GM21723 (cell line): ENCODE measurements around the gene TMEM231.
"Not testable (repeated sequence)": the region's sequence is repeated elsewhere in the genome, so short reads cannot be mapped to it uniquely, and the experiment has no call there.

ENCODE experiments used
- ATAC-seq: cut with Tn5 transposase; IDR thresholded peaks from one replicate; pipeline ENCODE4 v1.9.1; 2021; ENCODE audit warnings: mild to moderate bottlenecking, moderate library complexity; ENCODE audit not compliant: unreplicated experiment

The TMEM231 gene, protein sequence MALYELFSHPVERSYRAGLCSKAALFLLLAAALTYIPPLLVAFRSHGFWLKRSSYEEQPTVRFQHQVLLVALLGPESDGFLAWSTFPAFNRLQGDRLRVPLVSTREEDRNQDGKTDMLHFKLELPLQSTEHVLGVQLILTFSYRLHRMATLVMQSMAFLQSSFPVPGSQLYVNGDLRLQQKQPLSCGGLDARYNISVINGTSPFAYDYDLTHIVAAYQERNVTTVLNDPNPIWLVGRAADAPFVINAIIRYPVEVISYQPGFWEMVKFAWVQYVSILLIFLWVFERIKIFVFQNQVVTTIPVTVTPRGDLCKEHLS

DNA sequence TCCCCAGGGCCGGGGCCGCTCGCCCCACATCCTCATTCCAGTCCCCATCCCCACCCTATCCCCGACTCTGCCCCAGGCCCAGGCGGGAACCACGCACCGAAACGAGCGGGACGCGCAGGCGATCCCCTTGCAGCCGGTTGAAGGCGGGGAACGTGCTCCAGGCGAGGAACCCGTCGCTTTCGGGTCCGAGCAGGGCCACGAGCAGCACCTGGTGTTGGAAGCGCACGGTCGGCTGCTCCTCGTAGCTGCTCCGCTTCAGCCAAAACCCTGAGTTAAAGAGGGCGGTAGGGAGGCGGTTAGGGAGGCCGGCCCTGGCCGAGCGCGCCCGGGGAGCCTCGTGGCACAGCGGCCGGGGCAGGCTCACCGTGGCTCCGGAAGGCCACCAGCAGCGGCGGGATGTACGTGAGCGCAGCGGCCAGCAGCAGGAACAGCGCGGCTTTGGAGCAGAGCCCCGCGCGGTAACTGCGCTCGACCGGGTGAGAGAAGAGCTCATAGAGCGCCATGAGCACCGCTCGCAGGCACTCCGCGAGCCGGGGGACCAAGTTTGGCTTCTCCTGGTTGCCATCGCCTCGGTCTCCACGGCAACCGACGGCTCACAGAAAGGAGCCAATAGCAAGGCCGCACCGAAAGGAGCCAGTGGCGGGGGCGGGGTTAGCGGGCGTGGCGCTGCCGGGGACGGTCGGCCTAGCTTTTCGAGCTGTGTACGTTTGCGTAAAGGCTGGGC is at the start of gene TMEM231:
Gene TMEM231, minus strand, starts transcription at position 546 of the 724 bp plus-strand sequence. Its CDS starts 43 bp downstream, at position 503.
- ATAC-seq, result peak; percentile 97

DNA sequence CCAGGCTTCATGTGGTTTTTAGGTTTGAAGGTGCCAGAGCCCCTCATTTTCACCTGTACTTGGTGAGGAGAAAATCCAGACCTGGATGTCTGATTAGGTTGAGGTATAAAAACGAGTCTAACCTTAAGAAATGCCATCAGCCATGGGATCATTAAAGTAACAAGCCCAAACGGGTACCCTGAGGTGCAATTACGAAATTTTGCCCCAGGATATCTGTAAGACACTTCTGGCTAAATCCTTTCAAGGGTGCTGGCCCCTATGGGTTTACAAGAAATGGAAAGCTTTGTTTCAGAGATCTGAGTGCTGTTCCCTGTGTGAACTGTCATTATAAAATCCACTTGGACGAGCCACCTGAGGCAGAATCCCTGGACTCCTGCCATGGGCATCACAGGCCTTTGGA is 47.2 kb upstream of the TMEM231 start:
- no peak for ATAC-seq

DNA sequence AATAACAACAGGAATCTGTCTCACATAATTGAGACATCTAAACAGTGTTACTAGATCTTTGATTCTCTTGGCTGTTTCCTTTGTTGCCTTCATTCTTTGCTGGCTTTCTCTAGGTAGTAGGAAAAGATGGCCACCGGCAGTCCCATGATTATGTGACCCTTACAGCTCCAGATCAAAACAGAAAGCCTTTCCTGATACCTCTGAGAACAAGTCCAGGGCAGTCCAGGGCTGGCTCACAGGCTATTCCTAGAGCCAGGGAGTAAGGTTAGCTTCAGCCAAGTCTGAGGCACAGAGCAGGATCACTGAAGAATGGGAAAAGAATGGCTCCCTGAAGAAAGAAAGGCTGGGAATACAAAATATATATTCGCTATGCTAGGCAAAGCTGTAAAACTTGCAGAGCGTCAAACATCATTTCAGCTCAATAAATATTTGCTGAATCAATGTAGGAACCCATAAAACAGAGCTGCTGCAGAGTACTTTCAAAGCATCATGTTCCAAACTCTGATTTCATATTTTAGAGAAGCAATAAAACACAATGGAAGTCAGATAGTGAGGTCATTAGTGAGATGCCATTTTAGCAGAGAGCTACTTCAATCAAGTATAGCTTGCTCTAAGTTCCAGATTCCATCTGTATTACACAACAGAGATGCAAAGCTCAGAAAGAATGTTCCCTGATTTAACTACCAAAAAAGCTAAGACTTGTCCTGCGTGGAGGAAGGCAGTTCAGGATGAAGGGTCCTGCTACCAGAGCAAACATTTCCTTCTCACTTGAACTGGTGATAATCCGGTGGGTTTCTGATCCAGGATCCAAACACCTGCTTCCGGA is 43.6 kb upstream of the TMEM231 start:
- no peak for ATAC-seq

DNA sequence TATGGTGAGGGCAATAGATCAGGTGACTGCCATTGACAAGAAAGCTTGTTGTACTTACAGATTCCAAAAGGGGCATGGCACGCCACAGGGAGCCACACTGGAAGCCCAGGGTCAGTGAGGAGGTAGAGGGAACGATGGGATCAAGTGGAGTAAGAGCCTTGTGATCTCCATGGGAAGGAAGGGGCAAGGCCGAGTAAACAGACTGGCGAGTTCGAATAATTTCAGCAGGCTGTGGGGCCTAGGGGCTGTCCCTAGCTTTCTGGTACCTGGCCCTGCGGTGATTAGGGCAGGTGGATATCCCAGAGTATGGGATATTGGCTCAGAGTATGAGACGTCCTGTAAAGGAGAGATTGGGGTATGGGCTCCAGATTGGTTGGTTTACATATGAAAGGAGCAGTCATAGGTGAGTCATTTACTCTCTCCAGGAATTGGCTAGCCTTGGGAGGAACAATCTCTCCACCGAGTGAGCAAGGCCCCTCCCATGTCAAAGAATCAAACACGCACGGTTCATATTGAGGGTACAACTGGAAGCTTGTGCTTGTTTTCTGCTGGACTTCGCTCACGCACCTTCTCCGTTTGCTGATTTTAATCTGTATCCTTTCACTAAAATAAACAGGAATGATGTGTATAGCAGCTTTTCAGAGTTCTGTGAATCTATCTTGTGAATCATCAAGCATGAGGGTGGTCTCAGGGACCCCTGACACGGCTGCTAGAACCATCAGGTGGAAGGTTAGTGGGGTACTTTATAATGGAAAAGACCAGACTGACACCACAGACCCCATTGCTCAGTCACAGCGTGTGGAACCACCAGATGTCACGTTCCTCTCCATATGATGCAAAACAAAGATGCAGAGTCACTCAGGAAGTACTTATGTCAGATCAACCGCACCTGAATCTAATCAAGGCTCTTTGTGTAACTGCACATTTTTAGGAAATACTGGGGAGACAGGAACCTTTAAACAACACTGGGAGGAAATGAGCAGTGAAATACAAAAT is 38.1 kb upstream of the TMEM231 start:
- no peak for ATAC-seq

DNA sequence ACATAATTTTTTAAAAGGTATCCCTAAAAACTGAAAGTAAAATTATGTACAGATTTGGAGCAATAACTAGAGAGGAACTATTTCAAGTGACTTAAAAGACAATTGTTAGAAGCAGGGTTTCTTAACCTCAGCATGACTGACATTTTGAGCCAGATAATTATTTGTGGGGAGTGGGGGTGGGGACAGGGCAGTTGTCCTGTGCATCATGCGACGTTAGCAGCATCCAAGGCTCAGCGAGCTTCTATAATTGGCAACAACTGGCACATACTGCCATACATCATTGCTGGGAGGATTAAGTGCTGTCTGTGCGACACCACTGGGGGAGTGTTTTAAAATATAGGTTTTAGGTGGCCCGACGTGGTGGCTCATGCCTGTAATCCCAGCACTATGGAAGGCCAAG is 37.3 kb upstream of the TMEM231 start:
- ATAC-seq, result no peak

DNA sequence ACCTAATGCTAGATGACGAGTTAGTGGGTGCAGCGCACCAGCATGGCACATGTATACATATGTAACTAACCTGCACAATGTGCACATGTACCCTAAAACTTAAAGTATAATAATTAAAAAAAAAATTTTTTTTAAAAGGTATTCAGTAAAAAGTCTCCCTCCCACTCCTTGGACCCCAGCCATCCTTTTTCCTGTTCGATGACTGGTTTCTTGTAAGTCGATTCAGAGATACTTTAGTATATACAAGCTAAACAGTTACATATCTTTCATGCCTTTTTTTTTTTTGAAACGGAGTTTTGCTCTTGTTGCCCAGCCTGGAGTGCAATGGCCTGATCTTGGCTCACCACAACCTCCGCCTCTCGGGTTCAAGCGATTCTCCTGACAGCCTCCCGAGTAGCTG is 35.9 kb upstream of the TMEM231 start:
- ATAC-seq, result not testable (repeated sequence)

DNA sequence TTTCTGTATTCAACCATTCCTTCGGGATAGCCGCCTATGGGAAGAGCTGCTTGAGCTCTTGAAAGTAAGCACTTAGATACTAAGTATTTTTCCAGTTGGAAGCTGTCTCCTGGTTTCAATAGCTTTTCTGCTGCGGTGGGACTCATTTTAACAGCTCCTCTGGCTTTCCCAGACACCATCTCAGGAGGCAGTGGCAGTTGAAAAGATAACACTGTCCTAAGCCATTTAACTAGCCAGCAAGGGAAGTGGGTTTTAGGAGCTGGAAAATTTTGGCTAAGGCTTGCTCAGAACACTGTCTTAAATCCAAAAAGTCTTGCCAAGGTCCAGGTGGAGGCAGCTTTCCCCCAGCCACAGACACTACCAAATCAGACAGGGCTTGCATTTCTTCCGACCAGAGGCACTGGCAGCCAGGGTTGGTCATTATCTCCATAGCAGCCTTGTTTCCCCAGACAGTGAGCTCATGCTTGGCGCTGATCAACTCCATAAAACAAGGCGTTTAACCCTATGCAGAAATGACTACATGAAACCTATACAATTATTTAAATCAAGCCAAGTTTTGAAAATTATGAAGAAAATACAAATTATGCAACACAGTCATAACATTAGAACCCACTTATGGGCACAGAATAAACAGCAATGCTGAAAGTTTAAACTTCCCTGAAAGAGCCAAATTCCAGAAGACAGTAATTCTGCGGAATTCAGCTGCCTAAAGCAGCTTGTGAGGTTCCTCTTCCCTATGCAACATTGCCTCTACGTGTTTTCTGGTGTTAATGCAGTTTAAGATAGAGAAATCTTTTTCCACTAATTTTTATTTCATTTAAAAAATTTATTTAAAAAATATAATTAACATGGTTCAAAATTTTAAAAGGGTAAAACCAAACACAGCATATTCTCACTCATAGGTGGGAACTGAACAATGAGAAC is 35.1 kb upstream of the TMEM231 start:
- no peak for ATAC-seq

DNA sequence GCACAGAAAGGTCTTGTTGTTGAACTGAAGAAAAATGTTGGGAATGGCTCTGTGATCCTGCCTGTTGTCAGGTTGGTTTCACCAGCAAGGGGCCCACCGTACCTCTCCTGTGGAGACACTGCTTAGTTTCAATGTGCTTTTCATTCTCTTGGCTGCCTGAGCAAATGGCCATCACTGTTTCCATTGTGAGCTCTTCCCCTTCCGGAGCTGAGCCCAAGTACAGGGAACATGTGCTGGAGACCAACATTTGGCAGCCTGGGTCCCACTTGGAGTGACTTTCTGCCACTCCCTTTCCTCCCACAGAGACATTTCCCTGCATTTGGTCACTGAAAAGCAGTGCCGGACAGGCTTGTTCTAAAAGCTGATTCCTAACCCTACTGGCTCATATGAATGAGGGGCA is 33.3 kb upstream of the TMEM231 start:
- ATAC-seq, result no peak

DNA sequence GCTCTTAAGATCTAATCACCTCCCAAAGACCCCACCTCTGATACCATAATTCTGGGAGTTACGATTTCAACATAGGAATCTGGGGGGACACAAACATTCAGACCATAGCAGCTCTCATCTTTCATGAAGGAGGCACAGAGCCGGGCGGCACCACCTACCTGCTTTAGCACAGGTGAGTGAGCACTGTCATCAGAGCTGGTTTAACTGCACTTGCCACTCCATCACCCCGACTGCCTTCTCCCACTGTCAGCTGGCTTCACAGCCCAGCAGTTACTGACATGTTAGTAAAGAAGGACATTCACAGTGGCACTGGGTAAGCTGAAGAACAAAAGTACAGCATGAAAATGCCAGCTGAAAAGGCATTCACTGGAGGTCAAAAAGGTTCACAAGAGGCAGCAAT is 32.7 kb upstream of the TMEM231 start:
- ATAC-seq, result no peak

DNA sequence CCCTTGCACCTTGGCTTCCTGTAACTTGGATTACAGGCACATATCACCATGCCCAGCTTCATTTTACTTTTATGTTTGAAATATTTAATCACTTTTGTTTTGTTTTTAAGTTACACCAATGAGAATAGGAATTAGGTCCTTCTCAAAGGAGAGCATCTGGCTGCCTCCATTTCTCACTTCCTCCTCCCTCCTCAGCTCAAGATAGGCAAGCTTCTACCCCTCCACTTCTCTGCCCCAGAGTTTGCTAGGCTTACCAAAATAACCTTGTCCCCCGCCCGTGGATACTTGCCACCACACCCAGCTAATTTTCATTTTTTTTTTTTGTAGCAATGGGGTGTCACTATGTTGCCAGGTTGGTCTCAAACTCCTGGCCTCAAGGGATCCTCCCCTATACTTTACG is 28.1 kb upstream of the TMEM231 start:
- peak; percentile 74 for ATAC-seq

DNA sequence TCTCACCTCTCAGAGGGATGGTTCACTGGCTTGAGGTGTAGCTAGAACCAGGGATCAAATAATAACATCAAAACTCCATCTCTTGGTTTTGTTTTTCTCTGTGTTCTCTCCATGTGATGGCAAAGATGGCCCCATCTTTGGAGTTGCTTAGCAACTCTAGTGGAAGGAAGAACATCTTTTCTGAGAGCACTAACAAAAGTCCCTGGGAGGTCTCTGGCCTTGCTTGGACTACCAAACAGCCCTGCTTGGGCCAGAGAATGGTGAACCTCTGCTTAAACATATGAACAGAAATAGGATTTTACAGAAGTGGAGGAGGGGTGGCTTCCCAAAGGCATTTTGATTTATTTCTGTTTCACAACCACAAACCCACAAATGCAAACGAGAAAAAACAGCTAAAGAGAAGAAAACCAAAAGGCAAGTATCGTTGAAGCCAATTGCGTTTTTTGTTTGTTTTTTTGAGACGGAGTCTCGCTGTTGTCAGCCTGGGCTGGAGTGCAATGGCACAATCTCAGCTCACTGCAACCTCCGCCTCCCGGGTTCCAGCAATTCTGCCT is 23.3 kb upstream of the TMEM231 start:
- no peak for ATAC-seq

DNA sequence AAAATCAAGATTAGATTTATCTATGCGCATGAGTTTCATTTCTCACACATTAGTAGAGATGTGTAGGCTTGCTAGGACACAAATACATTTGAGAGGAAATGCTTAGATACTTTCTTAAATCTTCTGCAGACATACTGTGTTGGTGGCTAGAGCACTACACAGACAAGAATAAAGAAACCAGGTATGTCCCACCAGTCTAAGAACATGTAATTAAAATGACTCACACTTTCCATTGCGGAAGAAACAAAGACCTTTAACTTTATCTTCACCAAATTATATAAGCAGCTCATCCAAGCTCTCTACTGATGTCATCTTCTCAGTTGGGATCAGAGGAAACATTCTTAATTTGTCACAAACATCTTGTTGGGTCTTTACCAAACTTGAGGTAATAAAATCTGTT is 22.7 kb upstream of the TMEM231 start:
- no peak for ATAC-seq

DNA sequence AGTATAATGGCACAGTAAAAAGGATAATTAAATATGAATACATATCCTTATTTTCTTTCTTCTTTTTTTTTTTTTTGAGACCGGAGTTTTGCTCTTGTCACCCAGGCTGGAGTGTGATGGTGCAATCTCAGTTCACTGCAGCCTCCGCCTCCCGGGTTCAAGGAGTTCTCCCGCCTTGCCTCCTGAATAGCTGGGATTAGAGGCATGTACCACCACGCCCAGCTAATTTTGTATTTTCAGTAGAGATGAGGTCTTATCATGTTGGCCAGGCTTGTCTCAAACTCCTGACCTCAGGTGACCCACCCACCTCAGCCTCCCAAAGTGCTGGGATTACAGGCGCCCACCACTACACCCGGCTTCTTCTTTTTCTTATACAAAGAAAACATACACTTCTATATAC is 22.2 kb upstream of the TMEM231 start:
- no peak for ATAC-seq

DNA sequence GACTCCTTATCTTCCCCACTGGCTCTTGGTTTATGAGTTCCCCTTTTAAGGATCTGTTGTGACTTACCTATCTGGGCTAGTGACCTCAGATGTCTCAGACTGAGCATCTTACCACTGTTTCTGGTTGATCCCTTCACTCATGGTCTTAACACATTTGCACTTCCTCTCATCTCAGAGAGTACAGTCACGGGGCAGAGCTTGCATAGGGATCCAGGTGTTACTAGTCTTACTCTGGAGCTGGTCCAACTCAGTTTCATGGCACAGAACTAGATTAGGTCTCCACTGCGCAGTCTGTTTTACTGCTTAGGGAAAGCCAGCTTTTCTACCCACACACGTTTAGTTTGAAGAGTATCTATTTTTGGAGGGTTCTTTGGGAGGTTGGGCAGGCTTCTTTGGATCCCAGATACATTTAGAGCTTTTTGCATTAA is 20.3 kb upstream of the TMEM231 start:
- ATAC-seq, result peak; percentile 69

DNA sequence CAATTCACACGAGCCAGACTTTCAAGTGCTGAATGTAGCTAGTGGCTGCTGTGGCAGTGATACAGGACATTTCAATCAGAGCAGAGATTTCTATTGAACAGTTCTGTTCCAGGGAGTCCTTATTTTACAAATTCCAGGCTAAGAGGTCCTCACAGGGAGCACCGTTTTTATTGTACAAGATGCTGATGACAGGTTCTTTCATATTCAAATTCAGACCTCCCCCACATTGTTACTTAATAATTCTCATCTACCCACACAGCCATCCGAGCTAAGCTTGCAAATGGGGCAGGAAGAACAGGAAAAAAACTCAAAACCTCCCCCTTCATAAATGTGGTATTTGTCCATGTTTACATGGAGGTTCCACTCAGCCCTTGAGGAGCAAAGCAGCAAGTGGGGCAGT is 19.9 kb upstream of the TMEM231 start:
- ATAC-seq, result no peak

DNA sequence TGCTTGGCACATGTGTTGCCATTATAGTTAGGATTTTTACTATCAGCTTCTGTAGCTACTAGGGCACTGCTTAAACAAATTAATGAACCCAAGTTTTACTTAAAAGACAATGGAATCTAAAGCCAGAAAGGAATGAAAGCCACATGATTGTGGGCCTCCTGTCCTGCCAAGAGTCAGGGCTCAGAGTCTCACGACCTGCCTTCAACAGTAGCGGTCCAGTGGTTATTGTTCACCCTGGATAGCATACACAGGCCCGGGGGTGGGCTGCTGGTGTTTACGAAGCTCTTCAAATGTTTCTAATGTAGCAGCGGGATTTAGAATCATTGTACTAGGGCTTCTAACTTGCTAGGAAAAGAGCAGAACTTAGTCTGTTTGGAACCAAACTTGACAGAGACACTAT is 17.9 kb upstream of the TMEM231 start:
- no peak for ATAC-seq

DNA sequence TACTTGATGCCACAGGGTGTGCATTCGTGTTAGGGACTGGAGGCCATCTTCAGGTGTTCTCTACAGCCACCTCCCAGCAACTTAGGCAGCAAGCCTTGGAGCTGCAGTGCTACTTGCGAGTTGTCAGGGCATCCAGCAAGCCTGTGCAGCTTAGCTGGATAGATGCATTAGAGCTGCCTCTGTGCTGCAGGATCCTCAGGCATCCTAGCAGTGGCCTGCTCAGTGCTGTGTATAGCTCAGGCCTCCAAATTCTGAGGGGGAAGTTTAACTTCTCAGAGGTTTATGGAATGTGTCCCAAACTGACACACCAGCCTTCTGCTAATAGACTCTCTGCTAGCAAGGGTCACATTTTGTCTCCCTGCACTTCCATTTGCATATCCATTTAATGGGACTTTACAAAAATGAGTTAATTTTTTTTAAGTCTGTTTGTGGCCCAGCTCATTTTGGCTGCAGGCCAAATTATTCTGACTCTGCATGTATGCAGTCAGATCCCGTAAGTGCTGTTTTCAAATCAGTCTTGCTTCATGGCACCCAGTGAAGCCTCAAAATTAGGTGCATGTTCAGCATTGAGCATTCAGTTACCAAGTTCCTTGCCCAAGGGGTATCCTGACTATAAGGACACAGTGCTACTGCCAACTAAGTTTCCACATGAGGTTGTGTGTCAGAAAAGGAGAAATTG is 17.0 kb upstream of the TMEM231 start:
- ATAC-seq, result no peak

DNA sequence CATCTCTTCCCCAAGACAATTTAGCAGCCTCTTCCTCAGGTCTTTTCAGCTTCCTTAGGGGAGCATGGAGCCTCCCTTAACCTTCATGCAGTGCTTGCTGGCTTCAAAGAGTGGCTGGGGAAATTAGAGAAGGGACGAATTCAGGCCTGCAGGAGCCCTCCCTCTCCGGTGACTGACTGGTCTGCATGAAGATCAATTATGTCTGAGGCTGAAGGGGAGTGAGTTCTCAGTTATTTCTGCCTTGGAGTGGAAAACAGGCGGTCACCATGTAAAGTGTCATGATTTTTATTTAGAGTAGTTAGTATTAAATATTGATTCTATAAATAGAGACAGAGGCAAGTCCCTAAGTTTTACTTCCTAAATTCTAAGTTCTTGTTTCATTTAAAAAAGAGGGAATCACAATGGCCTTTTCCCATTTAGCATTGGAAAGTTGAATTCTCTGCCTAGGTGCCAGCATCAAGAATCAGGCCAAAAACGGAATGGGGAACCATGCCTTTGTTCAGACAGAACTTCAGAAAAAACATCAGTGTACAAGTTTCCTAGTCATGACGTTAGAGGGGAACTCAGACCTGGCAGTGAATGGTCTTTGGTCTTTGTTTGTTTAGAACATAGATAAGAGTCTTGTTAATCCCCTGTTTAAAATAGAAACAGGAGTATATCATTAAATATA is 14.5 kb upstream of the TMEM231 start:
- ATAC-seq, result peak; percentile 26
